ENCODE results near the gene SP140. TPM values are rescaled to one million over a fixed set of nuclear protein-coding genes. Genes with fewer than 3 reads are reported as not detected.

The SP140 gene
- total and polyA plus RNA-seq, 2 of the 8 experiments (the other 6 are each of a cell fraction or from before 2014, with no cell fraction given), result 0.23 to 1.3 TPM

GRCh38 chr2:230205034-230205433 lies 20.5 kb upstream of the SP140 start:
- no peaks in the 10 kb centered on the region for H3K9me3 ChIP-seq (ENCODE audit: insufficient read depth in 2 of 2, low read depth in 1 of 2, low read length in 1 of 2)
- ChIA-PET CTCF (ENCODE audit: partially characterized antibody) (no interaction called here), POLR2A (ENCODE audit: partially characterized antibody) (no interaction called here)
- no peak overlapping the region for H3K14ac ChIP-seq (ENCODE audit: insufficient read length)
- no peak overlapping the region for H2BK5ac ChIP-seq (ENCODE audit: low read depth, low read length)
- H3K23ac ChIP-seq (ENCODE audit: insufficient read length), result no peak overlapping the region
- TF ChIP-seq JUN (IDR thresholded peaks at IDR 0.05; ENCODE audit: low read depth, low read length), result no peak
- TF ChIP-seq KDM5A (IDR thresholded peaks at IDR 0.05; ENCODE audit: low read length), result no peak
- TF ChIP-seq NANOG (IDR thresholded peaks at IDR 0.05; ENCODE audit: insufficient read depth, low read depth, low read length, poor library complexity, severe bottlenecking), result no peak
- TF ChIP-seq TAF7 (optimal IDR thresholded peaks at IDR 0.05; ENCODE audit: borderline replicate concordance, low read depth, low read length), result no peak
- H3K9ac ChIP-seq (replicated peaks in 1 of 4; ENCODE audit: extremely low read depth in 1 of 4, low read depth in 3 of 4, low read length in 3 of 4), result no peak overlapping the region
- no peaks in the 10 kb centered on the region for H3K27me3 ChIP-seq (replicated peaks in 1 of 4; ENCODE audit: control insufficient read depth in 3 of 4, extremely low read depth in 1 of 4, insufficient read depth in 3 of 4, low read length in 3 of 4)
- WGBS, 2 experiments (ENCODE audit: extremely low coverage in 1 of 2, insufficient coverage in 1 of 2, insufficient read length in 1 of 2, insufficient replicate concordance in 2 of 2, low coverage in 1 of 2, low lambda C conversion rate in 2 of 2, missing lambda C conversion rate in 1 of 2), result 88% methylated on average over 1 of the region's 1 CpG; no CpG with 5 or more reads in 1 of the 2 experiments
- no peak overlapping the region for H2BK12ac ChIP-seq (ENCODE audit: low read depth, low read length)
- no peak overlapping the region for H3K4me2 ChIP-seq (ENCODE audit: insufficient read depth in 1 of 2, low read depth in 2 of 2, low read length in 2 of 2)
- no peak overlapping the region for H2BK20ac ChIP-seq (ENCODE audit: low read length)
- H3K23me2 ChIP-seq (ENCODE audit: low read depth, low read length), result no peaks in the 10 kb centered on the region
- FAIRE-seq, result no peak
- no peak overlapping the region for H2BK15ac ChIP-seq (ENCODE audit: low read length)
- no peak overlapping the region for H3K27ac ChIP-seq (ENCODE audit: low read depth, low read length)
- DNase-seq (ENCODE audit: low read depth in 1 of 2, low spot score in 2 of 2), result no peak
- no peak overlapping the region for H3K4me3 ChIP-seq (ENCODE audit: extremely low read depth in 1 of 4, insufficient read depth in 2 of 4, low read depth in 3 of 4, low read length in 4 of 4)
- no peak overlapping the region for H3K18ac ChIP-seq (ENCODE audit: extremely low read depth, low read length)
- H3K4me1 ChIP-seq (replicated peaks in 1 of 4; ENCODE audit: control insufficient read depth in 3 of 4, insufficient read depth in 4 of 4, low read length in 3 of 4), result no peaks in the 10 kb centered on the region
- peak overlapping the region; percentile 40 for H3K56ac ChIP-seq (replicated peaks; ENCODE audit: insufficient read length, low read depth, low read length)
- H4K8ac ChIP-seq (ENCODE audit: extremely low read depth, insufficient read depth, low read length), result no peak overlapping the region
- no peak overlapping the region for H4K5ac ChIP-seq (ENCODE audit: insufficient read length, low read depth, low read length)
- H4K20me1 ChIP-seq (replicated peaks in 1 of 2; ENCODE audit: control insufficient read depth in 1 of 2, insufficient read depth in 2 of 2, low read length in 2 of 2), result no peaks in the 10 kb centered on the region
- no peak overlapping the region for H2AFZ ChIP-seq (ENCODE audit: low read length)
- H3K36me3 ChIP-seq (ENCODE audit: control insufficient read depth in 2 of 4, insufficient read depth in 4 of 4, low read length in 3 of 4), result no peaks in the 10 kb centered on the region
- H2BK120ac ChIP-seq (replicated peaks; ENCODE audit: low read depth, low read length), result no peak overlapping the region
- no peak overlapping the region for H3K4ac ChIP-seq (replicated peaks; ENCODE audit: insufficient read length, low read depth, low read length)
- no peaks in the 10 kb centered on the region for H3K79me1 ChIP-seq (ENCODE audit: low read depth, low read length)
- no peak overlapping the region for H2AK5ac ChIP-seq (ENCODE audit: low read depth, low read length)
- no peak overlapping the region for H4K91ac ChIP-seq (replicated peaks; ENCODE audit: insufficient read length, low read length)
- no peaks in the 10 kb centered on the region for H3K79me2 ChIP-seq (ENCODE audit: control insufficient read depth in 1 of 2, insufficient read depth in 2 of 2, low read length in 2 of 2)
